ENCODE data around the gene TLK1. TPM values are rescaled to one million over a fixed set of nuclear protein-coding genes. Genes with fewer than 3 reads are reported as not detected.
A peak's percentile ranks its signal among the peaks of the same experiment; 100 is the strongest.

Gene TLK1
- total and polyA plus RNA-seq, 2 of the 4 experiments (the other 2 are of a cell fraction) = 7.3 to 12.5 TPM

DNA sequence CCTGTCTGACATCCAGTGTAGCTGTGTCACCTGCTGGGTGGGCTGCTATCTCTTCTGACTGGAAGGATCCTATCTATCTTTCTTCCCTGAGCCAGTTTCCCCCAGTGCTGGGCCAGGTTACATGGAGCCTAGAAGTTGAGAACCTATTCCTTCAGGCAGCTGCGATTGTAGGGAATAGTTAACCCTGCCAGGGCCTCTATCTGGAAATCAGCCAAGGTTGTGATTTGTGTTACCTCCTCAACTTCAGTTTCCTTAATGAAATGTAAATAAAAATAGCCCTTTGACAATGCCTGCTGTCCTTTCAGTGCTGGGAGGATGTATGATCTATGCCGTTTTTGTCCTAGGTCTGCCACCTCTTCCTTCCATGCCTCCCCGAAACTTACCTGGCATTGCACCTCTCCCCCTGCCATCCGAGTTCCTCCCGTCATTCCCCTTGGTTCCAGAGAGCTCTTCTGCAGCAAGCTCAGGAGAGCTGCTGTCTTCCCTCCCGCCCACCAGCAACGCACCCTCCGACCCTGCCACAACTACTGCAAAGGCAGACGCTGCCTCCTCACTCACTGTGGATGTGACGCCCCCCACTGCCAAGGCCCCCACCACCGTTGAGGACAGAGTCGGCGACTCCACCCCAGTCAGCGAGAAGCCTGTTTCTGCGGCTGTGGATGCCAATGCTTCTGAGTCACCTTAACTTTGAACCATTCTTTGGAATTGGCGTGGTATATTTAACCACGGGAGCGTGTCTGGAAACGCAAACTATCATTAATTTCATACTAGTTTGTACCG, 195.1 kb downstream of the TLK1 start:
- Histone ChIP-seq H2AK9ac (replicated peaks; ENCODE audit: low read depth, low read length, poor library complexity) (no peak overlapping the region), H2BK5ac (ENCODE audit: low read depth, low read length, poor library complexity, severe bottlenecking) (no peak overlapping the region), H3K56ac (ENCODE audit: extremely low read depth, insufficient read depth, low read length) (no peak overlapping the region), H3K27ac (ENCODE audit: insufficient read depth, low read length) (no peak overlapping the region), H2BK20ac (ENCODE audit: low read depth, low read length) (no peak overlapping the region; the same call in 1 of the 2 replicates), H3K23ac (ENCODE audit: low read depth, low read length) (peak overlapping the region; percentile 8; the same call in 1 of the 2 replicates), H3K36me3 (ENCODE audit: control insufficient read depth, insufficient read depth, low read length) (peaks cover 55% of the 10 kb centered on the region), H3K9ac (ENCODE audit: low read depth, low read length) (no peak overlapping the region), H3K27me3 (ENCODE audit: control insufficient read depth, insufficient read depth, low read length) (no peaks in the 10 kb centered on the region), H2BK15ac (ENCODE audit: low read depth, low read length) (no peak overlapping the region), H2BK120ac (ENCODE audit: low read depth, low read length) (no peak overlapping the region), H3K4me2 (ENCODE audit: low read depth, low read length) (no peak overlapping the region), H3K18ac (ENCODE audit: low read depth, low read length) (no peak overlapping the region), H3K14ac (replicated peaks; ENCODE audit: low read depth, low read length) (no peak overlapping the region), H3K4ac (ENCODE audit: low read depth, low read length) (no peak overlapping the region), H2AK5ac (ENCODE audit: low read depth, low read length) (no peak overlapping the region), H3K9me1 (ENCODE audit: insufficient read depth, low read length) (peaks cover 4% of the 10 kb centered on the region; the same call in 1 of the 2 replicates), H4K5ac (ENCODE audit: low read depth, low read length) (no peak overlapping the region), H2AFZ (replicated peaks; ENCODE audit: low read length, poor library complexity) (no peak overlapping the region), H4K20me1 (ENCODE audit: insufficient read depth, low read length) (peaks cover 23% of the 10 kb centered on the region), H4K8ac (ENCODE audit: low read depth in 2 of 2, low read length in 2 of 2) (no peak overlapping the region), H3K4me1 (ENCODE audit: control insufficient read depth, insufficient read depth, low read length) (peaks cover 3% of the 10 kb centered on the region; the same call in 1 of the 2 replicates), H3K4me3 (ENCODE audit: insufficient read depth, low read depth, low read length) (no peak overlapping the region), H3K79me1 (ENCODE audit: low read depth in 1 of 2, low read length in 2 of 2) (peaks cover 8 to 23% of the 10 kb centered on the region in 2 experiments), H4K91ac (ENCODE audit: insufficient read depth, low read depth, low read length) (no peak overlapping the region), H3K9me3 (ENCODE audit: control insufficient read depth, insufficient read depth, low read length) (no peaks in the 10 kb centered on the region)
- TF ChIP-seq RAD21 (IDR thresholded peaks at IDR 0.05; ENCODE audit: low read length) (no peak), BHLHE40 (IDR thresholded peaks at IDR 0.05; ENCODE audit: low read depth, low read length) (no peak), MXI1 (IDR thresholded peaks at IDR 0.05; ENCODE audit: borderline replicate concordance, low read depth, low read length) (no peak), FOS (IDR thresholded peaks at IDR 0.05; ENCODE audit: low read depth, low read length) (no peak), NFE2L2 (IDR thresholded peaks at IDR 0.05; ENCODE audit: low read depth, low read length) (no peak), POLR2A (IDR thresholded peaks at IDR 0.05; ENCODE audit: low read depth, low read length) (no peak), CHD1 (IDR thresholded peaks at IDR 0.05; ENCODE audit: low read depth, low read length) (no peak)
- TF ChIP-seq, protein P1, sequence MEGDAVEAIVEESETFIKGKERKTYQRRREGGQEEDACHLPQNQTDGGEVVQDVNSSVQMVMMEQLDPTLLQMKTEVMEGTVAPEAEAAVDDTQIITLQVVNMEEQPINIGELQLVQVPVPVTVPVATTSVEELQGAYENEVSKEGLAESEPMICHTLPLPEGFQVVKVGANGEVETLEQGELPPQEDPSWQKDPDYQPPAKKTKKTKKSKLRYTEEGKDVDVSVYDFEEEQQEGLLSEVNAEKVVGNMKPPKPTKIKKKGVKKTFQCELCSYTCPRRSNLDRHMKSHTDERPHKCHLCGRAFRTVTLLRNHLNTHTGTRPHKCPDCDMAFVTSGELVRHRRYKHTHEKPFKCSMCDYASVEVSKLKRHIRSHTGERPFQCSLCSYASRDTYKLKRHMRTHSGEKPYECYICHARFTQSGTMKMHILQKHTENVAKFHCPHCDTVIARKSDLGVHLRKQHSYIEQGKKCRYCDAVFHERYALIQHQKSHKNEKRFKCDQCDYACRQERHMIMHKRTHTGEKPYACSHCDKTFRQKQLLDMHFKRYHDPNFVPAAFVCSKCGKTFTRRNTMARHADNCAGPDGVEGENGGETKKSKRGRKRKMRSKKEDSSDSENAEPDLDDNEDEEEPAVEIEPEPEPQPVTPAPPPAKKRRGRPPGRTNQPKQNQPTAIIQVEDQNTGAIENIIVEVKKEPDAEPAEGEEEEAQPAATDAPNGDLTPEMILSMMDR (conservative IDR thresholded peaks at IDR 0.05; ENCODE audit: low read depth, low read length) = no peak
- ChIA-PET CTCF (no interaction called here), POLR2A (ENCODE audit: unreplicated experiment) (no interaction called here)
- peak; percentile 44 for DNase-seq
- intact Hi-C loops (cut with micrococcal nuclease) = no loop called here
- dilution Hi-C loops (cut with HindIII; ENCODE audit: low sequenced_read_pairs, unreplicated experiment) = no loop called here
- ATAC-seq (ENCODE audit: low read depth) = no peak
- WGBS, 2 experiments (ENCODE audit: extremely low coverage in 2 of 2, insufficient read length in 1 of 2) = 82% methylated on average over 7 of the region's 20 CpGs; no CpG with 5 or more reads in 1 of the 2 experiments
- in situ Hi-C loops (cut with MboI; ENCODE audit: low sequenced_read_pairs) = no loop called here
- BruUV-seq (replicated peaks) = no TSS peak
